HG02973 (cell line): ENCODE results near the gene VAV1.
"Not testable (repeated sequence)": the region's sequence is repeated elsewhere in the genome, so short reads cannot be mapped to it uniquely, and the experiment has no call there.

Source experiments
- ATAC-seq: cut with Tn5 transposase; IDR thresholded peaks from one replicate; pipeline ENCODE4 v1.9.1; 2021; ENCODE audit warnings: moderate library complexity; ENCODE audit not compliant: unreplicated experiment

VAV1 gene

DNA sequence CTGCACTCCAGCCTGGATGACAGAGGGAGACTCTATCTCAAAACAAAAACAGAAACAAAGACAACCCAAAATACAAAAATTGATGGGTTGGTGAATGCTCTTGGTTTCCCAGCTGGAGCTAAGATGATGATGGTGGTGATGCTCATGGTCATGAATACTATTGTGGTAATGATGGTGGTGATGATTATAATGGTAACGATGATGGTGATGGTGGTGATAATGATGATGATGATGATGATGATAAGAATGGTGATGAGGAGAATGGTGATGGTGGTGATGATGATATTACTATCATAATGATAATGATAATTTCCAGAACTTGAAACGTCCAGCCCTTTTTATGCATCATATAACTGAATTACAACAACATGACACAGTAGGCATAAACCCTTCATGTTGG, 40.1 kb downstream of the VAV1 start:
- no peak for ATAC-seq

DNA sequence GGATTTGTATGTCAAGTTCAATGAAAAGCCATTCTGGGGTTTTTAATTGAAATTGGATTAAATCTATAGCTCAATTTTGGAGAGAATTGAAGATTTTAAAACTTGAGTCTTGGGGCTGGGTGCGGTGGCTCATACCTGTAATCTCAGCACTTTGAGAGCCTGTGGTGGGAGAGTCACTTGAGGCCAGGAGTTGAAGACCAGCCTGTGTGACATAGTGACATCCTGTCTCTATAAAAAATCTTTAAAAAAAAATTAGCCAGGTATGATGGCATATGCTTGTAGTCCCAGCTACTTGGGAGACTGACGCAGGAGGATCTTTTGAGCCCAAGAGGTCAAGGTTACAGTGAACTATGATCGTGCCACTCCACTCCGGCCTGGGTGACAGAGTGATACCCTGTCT, 41.2 kb downstream of the VAV1 start:
- ATAC-seq, result no peak

DNA sequence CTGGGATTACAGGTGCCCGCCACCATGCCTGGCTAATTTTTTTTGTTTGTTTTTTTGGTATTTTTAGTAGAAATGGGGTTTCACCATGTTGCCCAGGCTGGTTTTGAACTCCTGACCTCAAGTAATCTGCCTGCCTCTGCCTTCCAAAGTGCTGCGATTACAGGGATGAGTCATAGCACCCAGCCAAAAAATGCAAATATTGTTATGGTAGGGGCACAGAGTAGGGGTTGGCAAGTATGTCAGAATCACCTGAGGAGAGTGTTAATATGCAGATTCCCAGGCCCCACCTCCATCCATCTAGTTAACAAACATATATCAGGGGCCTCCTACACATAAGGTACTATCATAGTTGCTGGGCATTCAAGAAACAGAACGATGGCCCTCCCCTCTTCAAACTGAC, 44.7 kb downstream of the VAV1 start:
- no peak for ATAC-seq

DNA sequence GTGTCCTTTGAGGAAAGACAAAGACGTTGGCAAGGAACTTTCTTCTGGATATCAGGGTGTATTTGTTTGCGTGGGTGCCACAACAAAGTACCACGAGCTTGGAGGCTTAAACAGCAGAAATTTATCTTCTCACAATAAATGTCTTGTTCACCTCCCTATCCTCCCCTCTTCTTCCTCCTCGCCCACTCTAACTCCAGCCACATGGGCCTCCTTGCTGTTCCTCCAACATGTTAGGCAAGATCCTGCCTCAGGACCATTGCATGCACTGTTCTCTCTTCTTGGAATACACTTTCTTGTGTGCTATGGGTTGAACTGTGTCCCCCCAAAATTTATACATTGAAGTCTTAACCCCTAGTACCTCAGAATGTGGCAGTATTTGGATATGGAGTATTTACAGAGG, 45.7 kb downstream of the VAV1 start:
- ATAC-seq, result no peak

DNA sequence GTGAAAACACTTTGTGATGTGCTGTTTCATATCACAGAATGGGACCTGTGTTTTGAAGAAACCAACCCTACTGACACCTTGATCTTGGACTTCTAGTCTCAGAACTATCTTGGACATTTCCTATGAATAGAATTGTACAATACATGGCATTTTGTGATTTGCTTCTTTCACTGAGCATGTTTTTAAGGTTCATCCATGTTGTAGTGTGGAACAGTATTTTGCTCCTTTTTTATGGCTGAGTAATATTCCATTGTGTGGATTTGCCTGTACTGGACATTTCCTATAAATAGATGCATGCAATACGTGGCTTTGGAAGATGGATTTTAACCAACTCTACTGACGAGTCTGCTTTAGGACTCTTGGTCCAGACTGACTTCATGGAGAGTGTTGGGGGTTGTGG, 46.8 kb downstream of the VAV1 start:
- no peak for ATAC-seq

DNA sequence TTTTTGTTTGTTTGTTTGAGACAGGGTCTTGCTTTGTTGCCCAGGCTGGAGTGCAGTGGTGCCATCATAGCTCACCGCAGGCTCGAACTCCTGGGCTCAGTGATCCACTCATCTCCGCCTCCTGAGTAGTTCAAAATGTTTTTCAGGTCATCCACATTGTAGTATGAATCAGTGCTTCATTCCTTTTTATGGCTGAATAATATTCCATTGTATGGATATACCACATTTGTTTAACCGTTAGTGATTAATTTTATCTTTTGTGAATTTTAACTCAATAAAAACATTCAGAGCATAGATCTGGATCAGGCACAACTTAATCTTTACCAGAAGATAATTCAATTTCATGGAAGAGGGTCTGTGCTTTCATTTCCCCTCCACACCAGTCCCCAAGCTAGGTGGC, 47.7 kb downstream of the VAV1 start:
- ATAC-seq, result no peak

DNA sequence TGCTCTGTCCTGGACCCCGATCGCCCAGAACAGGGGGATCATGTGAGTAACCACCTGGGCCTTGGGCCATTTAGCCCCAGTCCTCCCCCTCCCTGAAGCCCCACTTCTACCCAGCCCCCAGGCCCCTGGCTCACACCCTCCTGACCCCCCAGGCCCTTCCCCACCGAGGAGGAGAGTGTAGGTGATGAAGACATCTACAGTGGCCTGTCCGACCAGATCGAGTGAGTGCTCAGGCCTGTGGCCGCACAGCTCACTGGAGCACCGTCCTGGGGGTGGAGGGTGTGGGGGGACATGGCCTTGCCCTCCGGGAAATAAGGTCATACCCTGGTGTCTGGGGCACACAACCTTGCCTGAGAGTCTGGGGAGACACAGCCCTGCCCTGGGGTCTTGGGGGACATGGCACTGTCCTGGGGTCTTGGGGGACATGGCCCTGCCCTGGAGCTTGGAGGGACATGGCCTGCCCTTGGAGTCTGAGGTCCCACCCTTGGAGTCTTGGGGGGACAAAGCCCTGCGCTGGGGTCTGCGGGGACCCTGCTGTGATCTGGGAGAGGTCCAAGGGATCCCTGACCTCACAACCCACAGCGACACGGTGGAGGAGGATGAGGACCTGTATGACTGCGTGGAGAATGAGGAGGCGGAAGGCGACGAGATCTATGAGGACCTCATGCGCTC, 49.3 kb downstream of the VAV1 start:
- ATAC-seq, result no peak

DNA sequence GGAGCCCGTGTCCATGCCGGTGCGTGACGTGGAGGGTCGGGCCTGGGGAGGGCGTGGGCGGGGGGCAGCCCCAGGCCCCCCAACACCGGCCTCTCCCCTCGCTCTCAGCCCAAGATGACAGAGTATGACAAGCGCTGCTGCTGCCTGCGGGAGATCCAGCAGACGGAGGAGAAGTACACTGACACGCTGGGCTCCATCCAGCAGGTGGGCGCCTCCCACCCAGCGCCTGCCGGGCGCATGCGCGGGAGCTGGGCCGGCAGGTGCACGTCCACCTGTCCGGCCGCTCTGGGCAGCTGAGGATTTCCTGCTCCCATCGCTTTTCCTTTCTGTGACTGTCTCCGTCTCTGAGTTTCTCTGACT, 49.8 kb downstream of the VAV1 start:
- no peak for ATAC-seq

DNA sequence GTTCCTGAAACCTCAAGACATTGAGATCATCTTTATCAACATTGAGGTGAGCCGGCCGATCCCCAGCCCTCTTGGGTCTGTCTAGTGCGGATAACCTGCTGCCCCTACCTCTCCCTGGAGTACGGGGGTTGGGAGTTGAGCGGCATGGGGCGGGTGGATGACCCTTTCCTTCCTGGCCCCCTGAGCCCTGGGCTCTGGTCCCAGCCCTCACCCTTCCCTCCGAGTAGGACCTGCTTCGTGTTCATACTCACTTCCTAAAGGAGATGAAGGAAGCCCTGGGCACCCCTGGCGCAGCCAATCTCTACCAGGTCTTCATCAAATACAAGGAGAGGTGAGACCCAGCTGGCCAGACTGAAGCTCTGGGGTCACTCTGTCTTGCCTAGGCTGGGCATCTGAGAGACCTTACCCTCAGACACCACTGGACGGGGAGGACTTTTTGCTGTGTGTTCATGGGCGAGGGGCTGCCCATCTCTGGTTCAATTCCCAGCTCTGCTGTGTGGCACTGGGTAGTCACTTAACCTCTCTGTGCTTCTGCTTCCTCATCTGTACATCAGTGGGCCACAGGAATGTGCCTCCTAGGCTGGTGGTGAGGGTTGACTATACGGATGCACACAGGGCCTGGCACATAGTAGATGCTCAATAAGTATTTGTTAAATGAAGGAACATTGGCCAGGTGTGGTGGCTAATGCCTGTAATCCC, 52.7 kb downstream of the VAV1 start:
- ATAC-seq, result no peak

DNA sequence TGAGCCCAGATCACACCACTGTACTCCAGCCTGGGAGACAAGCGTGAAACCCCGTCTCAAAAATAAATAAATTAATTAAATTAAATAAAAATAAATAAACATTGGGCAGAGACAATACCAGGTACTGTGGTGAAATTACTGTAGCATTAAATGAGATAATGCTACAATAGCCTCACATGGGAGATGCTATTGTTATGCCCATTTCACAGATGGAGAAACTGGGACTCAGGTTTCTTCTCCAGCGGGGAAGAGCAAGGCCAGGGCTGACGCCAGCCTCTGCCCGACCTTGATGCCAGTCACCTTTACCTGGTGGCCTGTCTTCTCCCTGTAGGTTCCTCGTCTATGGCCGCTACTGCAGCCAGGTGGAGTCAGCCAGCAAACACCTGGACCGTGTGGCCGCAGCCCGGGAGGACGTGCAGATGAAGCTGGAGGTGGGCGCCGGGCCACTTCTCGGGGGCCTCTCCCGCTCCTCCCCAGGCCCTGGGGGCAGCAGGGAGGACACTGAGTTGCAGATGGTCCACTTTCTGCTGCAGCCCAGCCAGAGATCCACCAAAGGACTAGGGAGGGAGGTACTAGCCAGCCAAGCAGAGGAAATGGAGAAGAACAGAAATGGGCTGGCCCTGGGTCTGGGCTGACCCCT, 53.9 kb downstream of the VAV1 start:
- ATAC-seq, result no peak

DNA sequence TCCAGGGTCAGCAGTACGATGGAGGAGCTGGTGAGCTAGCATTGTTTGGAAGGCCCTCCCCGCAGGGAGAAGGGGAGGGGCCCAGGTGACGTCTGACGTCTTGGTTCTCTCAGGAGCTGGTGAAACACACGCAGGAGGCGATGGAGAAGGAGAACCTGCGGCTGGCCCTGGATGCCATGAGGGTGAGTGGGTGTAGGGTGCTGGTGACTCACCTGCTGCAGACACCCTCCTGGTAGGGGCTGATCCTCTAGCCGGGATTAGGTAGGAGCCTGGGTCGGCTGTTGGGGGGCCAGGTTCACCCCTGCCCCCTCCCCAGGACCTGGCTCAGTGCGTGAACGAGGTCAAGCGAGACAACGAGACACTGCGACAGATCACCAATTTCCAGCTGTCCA, 55.8 kb downstream of the VAV1 start:
- ATAC-seq, result no peak

DNA sequence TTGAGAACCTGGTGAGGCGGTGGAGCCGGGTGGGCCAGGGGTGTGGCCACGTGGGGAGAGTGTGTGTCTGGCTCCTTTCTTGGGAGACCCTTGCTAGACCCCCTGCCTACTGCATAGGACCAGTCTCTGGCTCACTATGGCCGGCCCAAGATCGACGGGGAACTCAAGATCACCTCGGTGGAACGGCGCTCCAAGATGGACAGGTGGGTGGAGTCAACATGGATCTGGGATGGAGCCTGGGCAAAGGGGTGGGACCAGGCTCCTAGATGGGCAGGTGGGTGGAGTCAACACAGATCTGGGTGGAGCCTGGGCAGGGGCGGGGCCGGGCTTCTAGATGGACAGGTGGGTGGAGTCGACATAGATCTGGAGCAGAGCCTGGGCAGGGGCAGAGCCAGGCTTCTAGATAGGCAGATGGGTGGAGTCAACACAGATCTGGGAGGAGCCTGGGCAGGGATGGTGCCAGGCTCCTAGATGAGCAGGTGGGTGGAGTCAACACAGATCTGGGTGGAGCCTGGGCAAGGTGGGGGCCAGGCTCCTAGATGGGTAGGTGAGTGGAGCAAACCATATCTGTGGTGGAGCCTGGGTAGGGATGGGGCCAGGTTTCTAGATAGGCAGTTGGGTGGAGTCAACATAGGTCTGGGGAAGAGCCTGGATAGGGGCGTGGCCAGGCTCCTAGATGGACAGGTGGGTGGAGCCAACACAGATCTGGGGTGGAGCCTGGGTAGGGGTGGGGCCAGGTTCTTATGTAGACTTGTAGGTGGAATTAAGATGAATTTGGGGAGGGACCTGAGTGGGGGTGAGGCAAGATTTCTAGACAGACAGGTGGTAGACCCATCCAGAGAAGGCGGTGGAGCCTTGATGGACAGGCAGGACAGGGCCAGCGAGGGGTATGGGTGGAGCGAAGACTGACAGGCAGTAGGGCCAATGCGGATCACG, 56.5 kb downstream of the VAV1 start:
- no peak for ATAC-seq

DNA sequence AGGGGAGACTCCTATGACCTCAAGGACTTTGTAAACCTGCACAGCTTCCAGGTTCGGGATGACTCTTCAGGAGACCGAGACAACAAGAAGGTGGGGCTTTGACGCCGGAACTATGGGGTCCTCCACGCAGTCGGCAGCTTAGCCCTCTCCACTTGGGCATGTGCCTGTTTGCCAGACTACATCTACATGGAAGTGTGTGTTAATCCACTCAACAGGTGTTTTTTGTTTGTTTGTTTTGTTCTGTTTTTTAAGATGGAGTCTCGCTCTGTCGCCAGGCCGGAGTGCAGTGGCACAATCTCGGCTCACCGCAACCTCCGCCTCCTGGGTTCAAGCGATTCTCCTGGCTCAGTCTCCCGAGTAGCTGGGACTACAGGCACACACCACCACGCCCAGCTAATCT, 57.3 kb downstream of the VAV1 start:
- not testable (repeated sequence) for ATAC-seq

DNA sequence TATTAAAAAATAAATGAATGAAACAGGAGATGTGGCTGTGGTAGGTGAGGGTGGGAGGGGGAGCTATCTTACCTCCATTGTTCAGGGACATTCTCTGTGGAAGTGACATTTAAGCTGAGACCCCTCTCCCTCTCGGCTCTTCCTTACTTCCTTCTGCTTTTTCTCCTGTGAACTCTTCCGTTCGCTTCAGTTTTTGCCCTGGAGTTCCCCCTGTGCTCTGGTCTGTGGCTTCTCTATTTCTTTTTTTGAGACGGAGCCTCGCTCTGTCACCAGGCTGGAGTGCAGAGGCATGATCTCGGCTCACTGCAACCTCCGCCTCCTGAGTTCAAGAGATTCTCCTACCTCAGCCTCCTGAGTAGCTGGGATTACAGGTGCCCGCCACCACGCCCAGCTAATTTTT, 58.6 kb downstream of the VAV1 start:
- not testable (repeated sequence) for ATAC-seq

DNA sequence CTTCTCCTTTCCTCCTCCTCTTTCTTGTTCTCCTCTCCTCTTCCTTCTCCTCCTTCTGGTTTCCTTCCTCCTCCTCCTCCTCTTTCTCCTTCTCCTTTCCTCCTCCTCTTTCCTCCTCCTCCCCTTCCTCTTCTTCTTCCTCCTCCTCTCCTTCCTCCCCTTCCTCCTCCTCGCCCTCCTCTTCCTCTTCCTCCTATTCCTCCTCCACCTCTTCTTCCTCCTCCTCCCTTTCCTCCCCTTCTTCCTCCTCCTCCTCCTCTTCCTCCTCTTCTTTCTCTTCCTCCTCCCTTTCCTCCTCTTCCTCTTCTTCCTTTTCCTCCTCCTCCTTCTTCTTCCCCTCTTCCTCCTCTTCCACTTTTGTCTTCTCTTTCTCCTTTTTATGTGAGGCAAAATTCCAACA, 59.9 kb downstream of the VAV1 start:
- no peak for ATAC-seq

DNA sequence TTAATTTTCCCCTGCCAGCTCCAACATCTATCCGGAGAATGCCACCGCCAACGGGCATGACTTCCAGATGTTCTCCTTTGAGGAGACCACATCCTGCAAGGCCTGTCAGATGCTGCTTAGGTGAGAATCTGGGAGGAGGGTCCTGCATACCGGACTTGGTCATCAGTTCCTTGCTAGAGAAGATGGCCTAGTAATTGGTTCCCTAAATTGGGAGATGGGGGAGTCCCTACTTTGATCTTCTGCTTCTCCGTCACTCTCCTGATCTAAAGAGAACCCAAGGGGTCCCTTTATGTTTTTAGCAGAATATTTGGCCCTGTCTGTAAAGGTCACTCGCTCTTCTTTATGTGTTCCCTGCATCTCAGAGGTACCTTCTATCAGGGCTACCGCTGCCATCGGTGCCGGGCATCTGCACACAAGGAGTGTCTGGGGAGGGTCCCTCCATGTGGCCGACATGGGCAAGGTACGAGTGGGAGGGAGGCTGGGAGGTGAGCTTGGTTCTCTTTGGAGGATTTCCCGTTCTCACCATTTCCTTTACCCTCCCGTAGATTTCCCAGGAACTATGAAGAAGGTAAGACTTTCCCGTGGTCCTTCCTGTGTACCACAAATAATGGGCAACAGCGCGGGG, 60.8 kb downstream of the VAV1 start:
- no peak for ATAC-seq

DNA sequence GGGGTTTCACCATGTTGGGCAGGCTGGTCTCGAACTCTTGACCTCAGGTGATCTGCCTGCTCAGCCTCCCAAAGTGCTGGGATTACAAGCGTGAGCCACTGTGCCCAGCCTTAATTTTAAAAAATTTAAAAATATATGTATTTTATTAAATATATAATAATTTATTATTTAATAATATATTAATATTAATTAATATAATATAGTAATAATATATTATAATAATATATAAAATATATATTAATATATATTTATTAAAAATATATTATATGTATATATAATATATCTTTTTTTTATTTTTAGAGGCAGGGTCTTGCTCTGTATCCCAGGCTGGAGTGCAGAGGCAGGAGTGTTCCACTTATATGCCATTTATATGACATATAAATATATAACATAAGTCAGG, 61.9 kb downstream of the VAV1 start:
- no peak for ATAC-seq

DNA sequence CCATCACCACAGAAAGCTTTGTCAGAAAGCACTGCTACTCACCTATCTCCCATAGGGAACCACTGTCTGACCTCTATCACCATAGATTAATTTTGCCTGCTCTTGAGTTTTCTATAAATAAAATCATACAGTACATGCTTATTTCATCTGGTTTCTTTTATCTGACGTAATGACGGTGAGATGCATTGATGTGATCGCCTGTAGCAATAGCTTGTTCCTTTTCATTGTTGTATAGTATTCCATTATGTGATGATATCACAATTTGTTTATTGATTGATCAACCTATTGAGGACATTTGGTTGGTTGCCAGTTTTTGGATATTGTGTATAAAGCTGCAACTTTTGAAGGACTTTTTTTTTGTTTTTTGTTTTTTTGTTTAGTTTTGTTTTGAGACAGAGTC, 63.0 kb downstream of the VAV1 start:
- ATAC-seq, result no peak

DNA sequence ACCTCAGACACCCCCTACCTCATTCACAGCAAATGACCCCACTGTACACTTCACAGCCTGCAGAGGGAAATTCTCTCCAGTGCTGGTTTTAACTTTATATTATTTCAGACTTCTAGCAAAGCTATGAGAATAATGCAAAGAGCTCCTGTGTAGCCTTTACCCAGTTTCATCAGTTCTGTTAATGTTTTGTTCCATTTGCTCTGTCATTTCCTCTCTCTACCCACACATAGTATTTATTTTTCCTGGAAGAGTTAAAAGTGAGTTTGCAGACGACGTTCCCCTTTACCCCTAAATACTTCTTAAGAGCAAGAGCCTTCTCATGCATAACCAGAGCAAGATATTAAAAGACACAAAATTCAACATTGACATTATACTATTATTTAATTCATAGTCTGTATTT, 65.0 kb downstream of the VAV1 start:
- no peak for ATAC-seq

DNA sequence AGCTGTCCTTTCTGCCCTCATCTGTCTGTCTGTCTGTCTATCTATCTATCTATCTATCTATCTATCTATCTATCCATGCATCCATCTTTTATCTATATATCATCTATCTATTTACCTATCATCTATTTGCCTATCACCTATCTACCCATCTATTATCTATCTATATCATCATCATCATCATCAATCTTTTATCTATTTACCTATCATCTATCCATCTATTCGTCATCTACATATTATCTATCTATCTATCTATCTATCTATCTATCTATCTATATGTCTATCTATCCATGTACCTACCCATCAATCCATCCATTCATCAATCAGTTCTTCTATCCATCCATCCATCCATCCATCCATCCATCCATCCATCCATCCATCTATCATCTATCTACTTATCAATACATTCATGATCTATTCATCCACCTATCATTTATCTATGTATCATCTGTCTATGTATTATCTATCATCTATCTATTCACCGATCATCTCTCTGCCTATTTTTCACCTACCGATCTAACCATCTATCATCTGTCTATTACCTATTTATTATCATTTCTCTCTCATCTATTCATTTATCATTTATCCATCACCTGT, 65.7 kb downstream of the VAV1 start:
- no peak for ATAC-seq
